Gastroesophageal sphincter (tissue), 2 donors: Measurements from ENCODE around the gene TAF6L.
A peak's percentile ranks its signal among the peaks of the same experiment; 100 is the strongest.

Source experiments
- POLR2A ChIP-seq, 2 donors: fragments of 450-650 bp; IDR thresholded peaks; one replicate each; pipeline ENCODE4 v1.6.1; 2017; ENCODE audit warnings: antibody characterized with exemption in 2 of 2, mild to moderate bottlenecking in 2 of 2, moderate library complexity in 1 of 2
- POLR2AphosphoS5 ChIP-seq: sonication (generic); formaldehyde crosslinking; IDR thresholded peaks from one replicate; pipeline ENCODE4 v1.6.1; 2017; ENCODE audit warnings: antibody characterized with exemption

- TF ChIP-seq POLR2A (IDR thresholded peaks at IDR 0.05) (peak; percentile 73 to 87), POLR2AphosphoS5 (peak; percentile 89)
These were observed 60.5 kb downstream of the TAF6L start, which contains the start of gene STX5 for GRCh38 chr11:62831520-62832335.
